Measurements from ENCODE around the gene ABCB1.

GRCh38 chr7:87473986-87474385 lies 126.7 kb downstream of the ABCB1 start:
- no peak for TF ChIP-seq CTCF (IDR thresholded peaks at IDR 0.05 in 4 of 5, conservative IDR thresholded peaks at IDR 0.05 in 1 of 5)
- no peak for TF ChIP-seq POLR2A (IDR thresholded peaks at IDR 0.05)
